Nucleus accumbens (tissue), 56 donors: ENCODE measurements around the gene DNAJB5.

Experiments
- DNase-seq, 56 donors: peaks; one replicate each; lab custom pipeline; 2025; lab: John Stamatoyannopoulos, UW

Gene DNAJB5

DNA sequence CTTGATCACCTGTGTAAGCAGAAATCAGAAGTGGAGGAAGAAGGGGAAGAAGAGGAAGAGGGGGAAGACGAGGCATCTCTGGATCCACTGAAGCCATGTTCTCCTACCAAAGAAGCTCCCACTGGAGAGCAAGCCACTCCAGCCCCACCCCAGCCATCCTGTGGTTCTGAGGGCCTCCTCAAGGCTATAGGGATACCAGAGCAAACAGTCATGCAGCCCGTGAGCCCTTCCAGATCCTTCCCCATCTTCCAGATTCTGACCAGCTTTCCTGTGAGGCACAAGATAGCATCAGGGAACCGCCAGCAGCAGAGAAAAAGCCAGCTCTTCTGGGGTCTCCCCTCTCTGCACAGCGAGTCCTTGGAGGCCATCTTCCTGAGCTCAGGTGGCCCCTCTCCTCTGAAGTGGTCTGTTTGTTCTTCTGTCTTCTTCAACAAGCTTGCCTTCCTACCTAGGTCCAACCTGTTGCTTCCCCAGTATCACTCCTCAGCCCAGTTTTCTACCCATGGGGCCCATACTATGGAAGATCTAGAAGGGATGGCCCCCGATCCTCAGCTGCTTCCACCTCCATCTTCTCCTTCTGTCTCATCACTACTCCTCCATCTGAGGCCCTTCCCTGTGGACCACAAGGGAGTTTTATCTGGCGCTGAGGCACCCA, 53.5 kb downstream of the DNAJB5 start:
- DNase-seq: no peak

- DNase-seq: no peak
Observed at GRCh38 chr9:35044071-35044470, 54.5 kb downstream of the DNAJB5 start.
